Activated CD8-positive, alpha-beta memory T cell treated with anti-CD3 and anti-CD28 coated beads, Interleukin-2, amount 50 U/mL, for 24 hours (primary cell): ENCODE results near the gene ACIN1.
A peak's percentile ranks its signal among the peaks of the same experiment; 100 is the strongest.

Source experiments
- DNase-seq: peaks from one replicate; pipeline ENCODE4 v3.0.0-alpha.2; 2020; ENCODE audit errors: extremely low read depth

ACIN1 gene

DNA sequence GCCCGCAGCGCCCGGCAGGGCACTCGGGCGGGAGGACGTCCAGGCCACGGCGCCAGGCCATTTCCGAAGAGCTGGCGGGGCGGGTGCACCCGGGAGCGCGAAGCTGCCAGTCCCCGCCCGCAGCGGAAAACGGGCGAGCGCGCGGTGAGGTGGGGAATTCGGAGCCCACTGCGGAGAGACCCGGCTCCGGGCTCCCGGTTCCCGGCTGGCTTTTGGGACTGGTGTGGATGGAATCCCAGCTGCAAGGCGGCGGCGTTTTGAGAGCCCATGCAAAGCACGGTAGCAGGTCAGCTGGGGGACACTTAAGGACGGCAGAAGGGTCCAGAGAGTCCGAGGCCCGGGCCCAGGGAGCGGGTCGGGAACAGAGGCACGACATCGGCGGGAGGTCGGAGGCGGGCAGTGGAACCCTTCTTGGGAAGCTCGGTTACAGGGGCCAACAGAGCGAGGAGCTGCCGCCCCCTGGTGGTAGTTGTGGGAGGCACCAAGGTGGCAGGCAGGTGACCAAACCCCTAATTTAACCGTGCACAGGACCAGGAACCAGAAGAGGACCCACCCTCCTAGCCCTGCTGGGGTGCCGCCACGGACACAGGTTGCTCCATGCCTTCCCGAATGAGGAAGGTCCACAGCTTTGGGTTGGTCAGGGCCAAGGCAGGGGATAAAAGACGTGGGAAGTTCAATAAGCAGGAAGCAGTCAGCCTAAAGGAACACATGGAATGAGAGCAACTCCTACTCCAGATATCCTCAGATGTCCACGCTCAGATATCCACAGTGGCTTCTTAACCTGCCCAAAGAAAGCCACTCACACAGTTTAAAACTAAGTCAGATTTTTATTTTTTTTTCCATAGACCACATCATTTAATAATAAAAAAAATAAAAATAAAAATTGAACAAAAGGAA lies 36.9 kb downstream of the ACIN1 start:
- peak; percentile 68 for DNase-seq

DNA sequence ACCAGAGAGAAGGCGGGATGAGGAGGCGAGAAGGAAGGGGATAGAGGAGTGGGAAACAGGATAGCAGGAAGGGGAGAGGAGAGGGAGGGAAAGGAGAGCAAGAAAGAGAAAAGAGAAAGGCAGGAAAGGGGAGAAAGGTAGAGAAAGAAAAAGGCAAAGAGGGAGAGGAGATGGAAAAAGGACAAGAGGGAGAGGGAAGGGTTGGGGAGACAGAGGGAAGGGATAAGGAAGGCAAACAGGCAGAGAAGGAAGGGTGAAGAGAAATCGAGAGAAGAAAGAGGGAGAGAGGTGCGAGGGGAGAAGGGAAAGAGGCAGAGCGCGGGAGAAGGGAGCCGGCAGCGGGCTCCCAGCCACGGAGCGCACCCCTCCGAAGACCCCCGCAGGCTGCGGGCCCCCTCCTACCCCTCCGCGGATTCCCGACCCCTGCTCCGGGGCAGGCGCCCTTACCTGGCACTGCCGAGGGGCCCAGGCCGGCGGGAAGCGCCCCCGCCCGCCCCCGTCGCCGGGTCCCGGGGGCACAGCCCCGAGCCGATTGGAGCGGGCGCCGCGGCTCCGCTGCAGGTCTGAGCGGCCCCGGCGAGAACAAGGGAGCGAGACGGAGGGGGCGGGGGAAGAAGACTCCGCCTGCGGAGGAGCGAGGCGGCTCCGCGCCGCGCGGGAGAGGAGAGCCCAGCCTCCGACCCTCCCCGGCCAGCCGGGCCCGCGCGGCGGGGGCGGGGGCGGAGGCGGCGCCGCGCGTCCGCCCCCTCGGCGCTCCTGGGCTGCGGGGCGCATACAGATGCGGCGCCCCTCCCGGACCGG lies 37.8 kb downstream of the ACIN1 start, which contains the start of gene CDH24:
Gene CDH24, minus strand, starts transcription at position 565 of the 801 bp plus-strand sequence. CDS start 1,787 bp downstream, outside the sequence.
- no peak for DNase-seq

DNA sequence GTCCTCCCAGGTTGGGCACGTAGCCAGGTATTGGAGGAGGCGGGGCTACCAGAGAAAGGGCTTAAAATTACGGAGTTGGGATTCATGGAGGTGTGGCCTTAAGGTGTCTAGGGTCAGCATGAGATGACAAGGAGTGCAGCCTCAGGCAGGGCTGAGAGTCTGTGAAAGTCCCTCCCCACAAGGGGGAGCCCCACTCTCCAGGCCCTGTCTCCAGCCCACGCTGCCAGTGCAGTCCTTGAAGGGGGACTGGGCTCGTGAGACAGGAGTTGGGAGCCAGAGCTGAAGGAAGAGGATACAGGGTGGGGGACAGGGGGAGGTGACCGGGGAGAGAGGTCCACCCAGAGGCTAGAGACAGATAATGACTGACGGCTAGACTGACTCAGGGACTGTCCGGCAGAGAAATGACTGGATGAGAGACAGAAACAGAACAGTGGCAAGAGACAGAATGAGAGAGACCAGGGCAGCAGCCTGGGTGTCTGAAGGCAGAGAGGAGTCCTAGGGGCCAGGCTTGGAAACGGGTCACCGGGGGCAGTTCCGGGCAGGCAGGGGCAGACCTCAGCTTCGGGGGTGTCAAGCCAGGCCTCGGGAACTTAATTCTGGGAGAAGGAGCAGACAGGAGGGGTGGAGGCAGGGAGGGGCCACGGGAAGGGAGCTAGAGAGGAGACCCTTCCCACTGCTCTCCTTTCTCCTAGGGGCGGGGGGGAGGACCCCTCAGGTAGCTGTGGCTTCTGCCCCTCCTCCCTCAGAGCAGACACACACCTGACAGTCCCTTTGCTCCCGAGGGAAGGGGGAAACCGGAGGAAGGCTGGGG lies 38.6 kb downstream of the ACIN1 start:
- DNase-seq, result no peak

DNA sequence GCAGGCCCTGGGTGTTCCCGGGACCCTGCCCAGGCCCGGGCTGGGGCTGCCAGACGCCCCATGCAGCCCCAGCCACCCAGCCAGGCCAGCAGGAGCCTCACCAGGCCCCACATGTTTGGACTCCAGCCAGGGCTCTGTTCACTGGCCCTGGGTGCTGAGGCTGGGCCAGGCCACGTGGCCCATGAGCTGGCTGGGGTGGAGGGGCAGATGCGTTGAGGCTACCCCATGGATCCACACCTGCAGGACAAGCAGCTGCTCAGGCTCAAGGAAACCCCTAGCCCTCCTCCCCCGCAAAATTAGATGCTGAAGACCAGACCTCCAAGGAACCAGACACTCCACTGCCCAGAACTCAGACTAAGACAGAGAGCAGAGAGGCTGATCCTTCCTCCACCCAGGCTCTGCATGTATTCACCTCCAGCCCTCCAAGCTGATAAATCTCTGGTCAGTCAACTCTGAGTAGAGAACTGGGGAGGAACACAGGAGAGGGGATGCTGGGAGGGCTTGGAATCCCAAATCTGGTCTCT lies 39.3 kb downstream of the ACIN1 start:
- DNase-seq, result no peak

DNA sequence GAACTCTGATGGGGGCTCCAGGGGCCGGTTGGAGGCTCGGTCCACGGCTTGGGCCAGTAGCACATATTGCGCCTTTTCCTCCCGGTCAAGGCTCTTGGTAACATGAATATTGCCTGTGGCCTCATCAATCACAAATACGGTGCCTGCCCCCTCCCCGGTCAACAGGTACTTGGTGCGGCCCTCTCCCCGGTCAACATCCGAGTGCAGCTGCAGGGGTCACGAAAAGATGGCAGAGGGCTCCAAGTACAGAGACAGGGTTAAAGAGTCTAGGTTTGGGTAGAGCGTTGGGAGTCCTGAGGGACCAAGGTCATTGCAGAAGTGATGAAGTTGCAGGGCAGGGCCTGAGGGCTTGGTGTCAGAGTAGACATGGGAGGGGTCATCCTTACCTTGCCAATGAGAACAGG lies 39.8 kb downstream of the ACIN1 start:
- DNase-seq, result no peak

DNA sequence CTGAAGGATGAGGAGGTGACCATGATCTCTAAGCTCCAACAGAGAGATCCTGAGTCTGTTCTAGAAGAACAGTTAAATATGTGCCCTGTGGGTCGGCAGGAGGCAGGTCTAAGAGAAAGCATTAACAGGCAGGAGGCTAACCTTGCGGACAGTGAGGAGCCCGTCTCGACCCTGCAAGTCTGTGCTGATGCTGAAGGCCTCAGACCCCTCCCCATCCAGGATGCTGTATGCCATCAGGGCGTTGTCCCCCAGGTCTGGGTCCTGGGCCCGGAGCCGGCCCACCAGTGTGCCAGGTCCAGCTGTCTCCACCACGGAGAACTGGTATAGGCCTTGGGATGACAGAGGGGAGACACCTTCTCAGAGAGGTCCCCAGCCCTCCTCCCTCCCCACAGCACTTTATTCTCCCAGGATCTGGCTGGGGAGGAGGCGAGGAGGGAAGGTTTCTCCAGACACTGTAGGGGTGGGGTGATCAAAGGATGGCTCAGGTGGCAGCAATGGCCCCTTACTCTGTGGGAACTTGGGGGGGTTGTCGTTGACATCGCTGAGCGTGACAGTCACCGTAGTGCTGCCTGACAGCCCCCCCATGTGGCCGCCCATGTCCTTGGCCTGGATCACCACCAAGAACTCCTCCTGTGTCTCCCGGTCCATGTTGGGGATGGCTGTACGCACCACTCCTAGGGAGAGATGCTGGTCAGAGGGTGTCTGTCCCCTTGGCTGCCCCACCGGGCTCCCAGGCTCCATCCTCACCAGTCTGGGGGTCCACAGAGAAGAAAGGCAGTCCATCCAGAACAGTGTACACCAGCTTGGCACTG lies 40.7 kb downstream of the ACIN1 start:
- DNase-seq, result no peak

DNA sequence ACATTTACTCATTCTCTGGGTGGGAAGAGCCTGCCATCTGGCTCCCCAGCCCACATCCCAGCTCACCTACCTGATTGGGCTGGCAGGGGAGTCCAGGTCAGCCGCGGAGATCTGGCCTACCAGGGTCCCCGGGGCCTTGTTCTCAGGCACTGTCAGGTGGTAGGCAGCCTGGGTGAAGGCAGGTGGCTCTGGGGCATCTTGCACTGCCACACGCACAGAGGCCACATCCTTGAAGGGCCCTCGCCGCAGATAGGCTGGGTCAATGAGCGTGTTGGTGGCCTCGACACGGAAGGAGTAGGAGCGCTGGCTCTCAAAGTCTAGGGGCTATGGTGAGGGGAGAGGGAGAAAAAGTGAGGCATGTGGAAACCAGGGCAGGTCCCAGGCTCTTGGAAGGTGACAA lies 41.5 kb downstream of the ACIN1 start:
- DNase-seq, result no peak

DNA sequence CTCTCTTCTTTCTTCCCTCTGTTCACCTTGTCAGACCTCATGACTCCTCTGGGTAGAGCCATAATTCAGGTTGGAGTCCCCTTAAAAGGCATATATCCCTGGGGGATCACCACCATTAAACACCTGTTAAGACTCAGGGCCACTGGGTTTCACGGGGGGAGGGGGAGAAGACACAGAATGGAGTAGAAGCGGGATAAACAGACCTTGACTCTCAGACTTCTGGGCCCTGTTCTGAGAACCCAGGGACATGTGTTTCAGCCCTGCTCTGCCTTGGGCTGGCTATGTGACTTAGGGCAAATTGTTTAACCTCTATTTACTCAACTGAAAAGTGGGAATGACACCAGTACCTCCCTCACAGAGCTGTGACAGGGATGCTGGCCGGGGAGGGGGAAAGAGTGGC lies 42.3 kb downstream of the ACIN1 start:
- DNase-seq, result no peak

DNA sequence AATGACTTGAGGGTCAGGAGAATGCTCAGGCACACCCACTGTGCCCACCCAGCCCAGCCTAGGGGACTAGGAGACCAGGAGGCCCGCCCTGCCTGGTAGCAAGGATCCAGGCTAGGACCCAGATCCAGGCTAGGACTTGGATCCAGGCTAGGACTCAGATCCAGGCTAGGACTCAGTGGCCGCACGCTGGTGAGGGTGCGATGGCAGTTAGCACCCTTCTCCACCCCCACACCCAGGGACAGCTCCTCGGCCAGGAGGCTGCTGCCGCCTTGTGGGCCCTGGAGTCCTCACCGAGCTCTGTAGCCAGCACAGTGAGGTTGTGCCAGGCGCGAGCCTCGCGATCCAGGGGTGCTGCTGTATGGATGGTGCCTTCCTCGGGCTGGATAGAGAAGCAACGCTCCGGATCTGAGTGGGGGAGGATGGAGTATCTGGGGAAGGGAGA lies 42.7 kb downstream of the ACIN1 start:
- DNase-seq, result no peak

DNA sequence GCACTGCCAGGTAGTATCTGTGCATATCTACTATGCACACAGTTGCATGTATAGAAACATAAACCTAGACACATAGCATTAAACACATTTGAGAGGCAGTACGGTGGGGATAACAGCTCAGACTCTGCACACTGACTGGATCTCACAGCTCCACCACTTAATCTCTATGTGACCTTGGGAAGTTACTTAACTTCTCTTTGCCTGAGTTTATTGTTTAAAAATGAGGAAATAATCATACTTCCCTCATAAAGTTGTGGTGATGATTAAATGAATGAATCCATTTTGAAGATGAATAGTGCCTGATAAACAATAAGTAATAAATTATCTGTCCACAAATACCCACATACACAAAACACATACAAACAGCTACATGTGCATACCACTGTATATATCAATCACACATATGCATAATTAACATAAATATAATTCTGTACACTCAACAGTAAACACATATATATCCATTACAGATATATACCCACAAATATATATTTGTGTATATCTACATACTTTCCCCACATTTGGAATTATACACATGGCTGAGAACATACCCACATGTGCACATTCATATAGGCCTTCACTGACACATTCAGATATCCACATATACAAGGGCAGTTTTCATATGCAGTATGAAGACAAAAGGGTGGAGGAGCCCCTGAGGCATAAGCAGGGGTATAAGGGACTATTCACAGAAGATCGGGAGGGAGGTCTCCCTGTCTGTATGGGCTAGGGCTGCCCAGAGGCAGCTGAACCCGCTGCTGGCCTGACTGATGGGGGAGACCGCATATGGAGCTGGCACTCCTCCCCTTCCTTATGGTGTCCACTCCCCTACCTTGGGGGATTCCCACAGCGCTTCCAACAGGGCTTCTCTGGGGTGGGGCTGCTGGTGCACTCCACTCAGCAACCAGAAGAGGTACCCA lies 43.5 kb downstream of the ACIN1 start:
- DNase-seq, result no peak

DNA sequence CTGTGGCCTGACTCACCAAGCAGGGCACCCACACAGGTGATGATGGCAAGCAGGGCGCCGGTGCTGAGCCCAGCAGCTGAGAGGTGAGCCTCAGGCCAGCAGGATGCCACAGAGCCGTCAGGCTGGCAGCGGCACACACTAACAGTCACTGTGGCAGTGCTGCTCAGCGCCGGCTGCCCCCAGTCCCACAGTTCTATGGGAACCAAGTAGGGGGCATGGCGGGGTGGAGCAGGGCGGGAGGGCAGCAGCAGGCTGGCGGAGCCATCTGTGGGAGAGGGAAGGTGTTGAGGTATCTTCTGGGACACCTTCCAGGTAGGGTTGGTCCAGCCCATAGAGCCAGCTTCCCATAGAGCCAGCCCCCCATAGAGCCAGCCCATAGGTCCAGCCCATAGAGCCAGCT lies 45.9 kb downstream of the ACIN1 start:
- DNase-seq, result no peak

DNA sequence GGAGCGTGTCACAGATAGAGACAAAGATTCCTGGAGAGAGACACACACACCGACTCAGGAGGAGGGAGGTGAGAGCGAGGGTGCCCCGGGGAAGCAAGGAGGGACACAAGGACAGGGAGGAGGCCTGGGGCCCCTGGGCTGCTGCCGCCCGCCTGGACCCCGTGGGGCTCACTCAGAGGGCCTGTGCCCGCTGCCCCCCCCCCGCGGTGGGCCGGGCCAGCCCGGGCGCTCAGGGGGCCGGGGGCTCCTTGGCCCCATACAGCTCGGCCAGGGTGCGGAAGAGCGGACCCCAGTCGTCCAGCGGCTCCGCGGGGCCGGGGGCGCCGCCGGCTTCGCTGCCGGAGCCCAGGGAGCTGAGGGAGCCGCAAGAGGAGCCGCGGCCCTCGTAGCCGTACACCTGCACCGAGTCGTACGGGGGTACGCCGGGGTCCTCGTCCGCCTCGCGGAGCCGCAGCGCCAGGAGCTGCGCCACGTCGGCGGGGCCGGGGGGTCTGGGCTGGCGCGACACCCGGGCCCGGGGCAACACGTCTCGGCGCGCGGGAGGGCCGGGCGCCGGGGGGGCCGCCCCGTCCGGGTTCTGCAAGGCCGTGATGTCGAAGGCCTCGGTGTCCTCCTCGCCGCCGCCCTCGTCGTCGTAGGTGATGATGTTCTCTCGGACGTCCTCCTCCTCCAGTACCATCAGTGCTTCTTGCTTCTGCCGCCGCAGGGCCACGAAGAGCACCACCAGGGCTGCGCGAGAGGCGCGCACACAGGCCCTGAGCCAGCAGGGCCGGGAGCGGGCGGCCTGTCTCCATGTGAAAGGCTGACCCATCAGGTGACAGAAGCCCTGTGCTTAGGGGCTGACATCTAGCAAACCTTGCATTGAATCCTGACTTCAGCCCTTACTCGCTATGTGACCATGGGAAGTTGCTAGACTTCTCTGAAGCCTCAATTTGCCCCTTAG lies 46.9 kb downstream of the ACIN1 start:
- DNase-seq, result no peak

DNA sequence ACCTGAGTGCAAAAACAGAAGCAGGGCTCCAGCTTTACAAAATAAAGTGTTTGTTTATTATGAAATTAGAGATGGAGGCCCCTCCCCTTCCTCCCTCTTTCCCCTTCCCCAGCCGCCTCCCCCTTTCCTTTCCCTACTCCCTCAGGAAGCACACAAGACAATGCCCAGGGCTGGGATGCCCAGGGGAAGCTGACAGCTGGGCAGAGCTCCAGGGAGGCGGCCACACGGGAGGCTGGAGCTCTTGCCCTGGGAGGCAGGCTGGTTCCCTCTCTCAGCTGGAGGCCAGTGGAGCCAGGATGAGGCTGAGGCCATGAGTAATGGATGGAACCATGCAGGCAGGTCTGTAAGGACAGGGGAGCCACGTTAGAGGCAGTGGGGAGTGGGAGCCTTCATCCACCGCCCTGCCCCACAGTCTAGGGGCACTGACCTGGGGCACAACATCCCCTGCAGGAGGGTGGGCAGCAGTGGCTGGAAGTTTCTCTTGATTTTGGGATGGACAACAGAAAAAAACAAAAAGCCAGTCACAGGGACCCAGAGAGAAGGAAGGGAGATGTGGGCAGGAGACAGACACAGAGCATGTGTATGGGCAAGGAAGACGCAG lies 47.8 kb downstream of the ACIN1 start:
- DNase-seq, result no peak

DNA sequence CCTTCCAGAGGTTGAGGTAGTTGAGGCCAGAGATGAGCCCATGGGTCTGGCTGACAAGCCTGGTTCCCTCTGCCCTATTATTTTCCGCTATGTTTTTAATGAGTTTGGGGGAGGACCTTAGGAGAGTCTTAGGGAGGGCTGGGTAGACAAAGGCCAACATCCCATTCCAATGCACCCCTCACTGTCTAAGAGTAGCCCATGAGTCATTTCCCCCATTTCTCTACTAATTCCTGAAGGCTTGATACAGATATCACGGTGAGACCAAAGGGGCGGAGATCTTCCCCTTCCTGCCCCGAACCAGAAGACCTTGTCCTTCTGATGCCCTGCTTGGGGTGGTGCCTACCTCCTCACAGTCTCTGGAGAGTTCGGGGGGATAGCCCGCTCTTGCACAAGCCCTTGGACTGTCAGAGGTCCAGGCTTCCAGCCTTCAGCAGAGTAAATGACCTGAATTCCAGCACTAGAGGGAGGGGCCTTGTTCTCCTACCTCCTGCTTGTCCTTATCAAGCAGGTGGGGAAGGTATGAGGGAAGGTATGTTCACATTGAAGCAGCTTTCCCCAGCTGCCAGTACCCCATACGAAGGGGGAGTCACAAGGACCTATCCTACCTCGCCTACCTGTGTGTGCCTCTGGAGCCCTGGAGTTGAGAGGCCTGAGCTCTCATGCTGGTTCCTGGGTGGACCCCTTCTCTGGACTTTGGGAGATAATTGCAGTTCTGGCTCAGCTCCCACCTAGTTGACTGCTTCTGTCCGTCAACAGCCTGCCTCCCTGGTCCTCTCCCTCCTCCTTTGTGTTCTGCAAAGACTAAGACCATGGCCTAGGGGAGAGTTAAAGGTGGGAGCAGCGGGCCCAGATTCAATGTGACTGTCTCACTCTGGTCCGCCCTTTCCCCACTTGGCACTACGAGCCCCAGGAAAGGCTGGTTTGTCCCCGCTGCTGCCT lies 49.2 kb downstream of the ACIN1 start:
- DNase-seq, result no peak

DNA sequence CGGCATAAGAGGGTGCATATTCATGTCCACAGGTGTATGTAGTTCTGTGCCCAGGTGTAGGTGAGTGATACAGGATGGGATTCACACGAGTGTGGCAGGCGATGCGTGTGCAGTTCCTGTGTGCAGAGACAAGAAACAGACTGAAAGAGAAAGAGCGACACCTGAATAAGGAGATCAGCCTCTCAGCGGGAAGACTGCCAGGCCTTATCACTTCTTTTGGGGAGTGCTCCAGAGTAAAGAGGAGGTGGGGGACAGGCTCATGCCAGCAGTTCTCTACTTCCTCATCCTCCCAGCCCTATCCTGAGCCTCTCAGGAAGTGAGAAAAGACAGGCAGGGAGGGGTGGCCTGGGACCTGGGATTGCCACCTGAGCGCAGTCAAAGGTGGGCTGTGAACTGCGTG lies 50.1 kb downstream of the ACIN1 start:
- no peak for DNase-seq

DNA sequence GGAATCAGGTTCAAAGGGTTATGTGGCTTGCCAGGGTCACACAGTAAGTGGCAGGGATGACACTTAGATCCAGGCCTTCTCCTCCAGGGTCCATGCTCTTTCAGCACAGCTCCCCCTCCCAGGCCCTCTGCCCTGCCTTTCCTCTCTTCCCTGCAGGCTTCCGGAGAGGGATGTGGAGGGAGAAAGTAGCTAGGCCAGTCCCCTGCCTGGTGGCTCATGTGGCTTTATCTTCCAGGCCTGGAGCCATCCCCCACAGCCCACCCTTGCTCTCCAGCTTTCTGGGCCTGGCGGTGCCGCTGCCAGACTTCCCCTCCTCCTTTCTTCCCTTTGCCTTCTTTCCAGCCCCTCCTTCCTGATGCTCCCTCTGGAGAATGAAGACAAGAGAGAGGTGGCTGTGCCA lies 51.2 kb downstream of the ACIN1 start:
- no peak for DNase-seq

DNA sequence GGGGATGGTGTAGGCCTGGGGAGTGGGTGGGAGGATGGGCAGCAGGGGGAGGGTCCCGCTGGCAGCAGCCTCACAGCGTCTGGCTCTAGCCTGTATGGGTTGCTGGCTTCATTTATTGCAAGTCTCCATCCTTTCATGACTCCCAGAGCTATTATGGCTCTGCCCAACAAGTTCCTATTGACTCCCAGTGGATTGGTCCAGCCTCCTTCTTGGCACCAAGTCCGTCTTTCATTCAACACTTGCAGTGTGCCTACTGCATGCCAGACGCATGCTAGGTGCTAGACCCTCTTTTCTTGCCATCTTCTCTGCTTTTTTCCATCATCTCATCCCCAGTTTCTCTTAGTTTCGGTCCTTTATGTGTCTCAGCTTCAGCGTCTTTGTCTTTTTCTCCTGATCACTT lies 51.8 kb downstream of the ACIN1 start:
- no peak for DNase-seq
